Measurements from ENCODE around the gene RAB3A.
"Not testable (repeated sequence)": the region's sequence is repeated elsewhere in the genome, so short reads cannot be mapped to it uniquely, and the experiment has no call there.

The RAB3A gene

GRCh38 chr19:18223860-18224524, 20.1 kb upstream of the RAB3A start:
- no peak for DNase-seq

DNA sequence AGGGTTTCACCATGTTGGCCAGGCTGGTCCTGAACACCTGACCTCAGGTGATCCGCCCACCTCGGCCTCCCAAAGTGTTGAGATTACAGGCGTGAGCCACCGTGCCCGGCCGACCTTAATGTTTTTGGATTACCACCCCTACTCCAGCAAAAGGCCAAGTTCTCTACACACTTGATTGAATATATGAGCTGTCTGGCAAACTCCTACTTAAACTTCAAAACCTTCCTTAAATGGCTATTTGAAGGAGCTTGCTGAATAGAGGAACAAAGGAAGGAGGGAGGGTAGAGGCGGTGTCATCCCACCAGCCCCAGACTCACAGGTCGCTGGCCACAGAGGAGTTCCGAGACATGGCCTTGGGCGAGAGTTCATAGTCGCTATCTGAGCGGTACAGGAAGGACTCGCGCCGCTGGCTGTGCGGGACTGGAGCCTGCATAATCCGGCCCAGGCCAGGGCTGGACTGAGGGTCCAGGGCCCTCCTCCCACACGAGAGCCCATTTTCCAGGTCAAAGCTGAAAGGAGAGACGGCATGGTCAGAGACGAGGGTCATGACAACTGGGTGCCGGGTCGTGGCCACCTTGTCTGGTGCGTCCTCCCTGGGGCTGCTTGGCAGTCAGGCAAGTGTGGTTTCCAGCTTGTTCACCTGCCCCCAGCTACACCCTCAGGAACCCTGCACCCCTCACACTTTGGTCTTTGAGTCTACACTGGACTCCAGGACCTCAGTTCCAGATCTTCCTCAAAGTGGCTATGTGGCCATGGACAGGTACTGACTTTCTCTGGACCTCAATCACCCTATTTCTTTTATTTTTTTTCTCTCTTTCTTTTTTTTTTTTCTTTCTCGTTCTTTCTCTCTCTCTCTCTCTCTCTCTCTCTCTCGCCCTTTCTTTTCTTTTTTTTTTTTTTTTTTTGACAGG, 18.2 kb upstream of the RAB3A start:
- DNase-seq = no peak

DNA sequence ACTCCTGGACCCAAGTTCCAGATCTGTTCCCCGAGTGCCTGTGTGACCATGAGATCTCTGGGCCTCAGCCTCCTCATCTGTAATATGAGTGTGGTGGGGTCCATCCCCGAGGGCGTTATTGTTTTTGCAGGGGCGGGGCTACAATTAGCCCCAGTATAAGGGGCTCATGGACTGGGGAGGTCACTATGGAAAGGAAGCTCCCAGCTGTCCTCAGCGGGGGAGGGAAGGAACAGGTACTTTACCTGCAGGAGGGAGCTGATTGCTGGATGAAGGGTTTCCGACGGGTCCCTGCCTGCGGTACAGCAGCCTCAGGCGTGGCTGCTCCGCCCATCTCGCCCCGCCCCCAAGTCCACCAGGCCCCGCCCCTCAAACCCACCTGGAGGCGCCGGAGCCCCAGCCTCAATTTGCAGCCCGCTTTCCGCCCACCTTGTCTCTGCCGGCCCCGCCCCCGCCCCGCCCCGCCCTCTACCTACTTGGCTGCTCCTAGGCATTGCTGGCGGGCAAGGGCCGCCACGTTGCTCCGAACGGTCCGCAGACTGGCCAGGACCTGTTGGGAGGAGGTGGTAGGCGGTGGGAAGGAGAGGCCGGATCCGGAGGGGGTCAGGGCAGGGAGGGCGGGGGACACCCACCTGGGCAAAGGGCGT, 16.9 kb upstream of the RAB3A start:
- peak; percentile 51 for DNase-seq

- no peak for DNase-seq
Observed at GRCh38 chr19:18219911-18220631, 16.2 kb upstream of the RAB3A start.

DNA sequence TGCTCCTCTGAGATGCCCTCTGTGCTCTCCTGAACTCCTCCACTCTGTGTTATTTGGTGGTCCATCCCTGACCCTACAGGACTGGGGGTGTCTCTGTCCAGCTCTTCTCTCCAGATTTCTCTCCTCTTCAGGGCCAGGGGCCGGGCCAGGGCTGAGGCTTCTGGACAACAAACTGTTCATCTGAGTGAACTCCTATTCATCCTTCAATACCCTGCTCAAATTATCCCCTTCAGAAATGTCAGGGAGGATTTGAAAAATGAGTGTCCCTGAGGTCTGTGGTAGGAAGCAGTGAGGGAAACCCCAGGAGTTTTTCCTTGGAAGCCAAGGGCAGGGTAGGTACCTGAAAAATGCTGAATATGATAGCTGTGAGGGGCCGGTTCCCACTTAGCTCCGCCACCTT, 14.8 kb upstream of the RAB3A start:
- no peak for DNase-seq

DNA sequence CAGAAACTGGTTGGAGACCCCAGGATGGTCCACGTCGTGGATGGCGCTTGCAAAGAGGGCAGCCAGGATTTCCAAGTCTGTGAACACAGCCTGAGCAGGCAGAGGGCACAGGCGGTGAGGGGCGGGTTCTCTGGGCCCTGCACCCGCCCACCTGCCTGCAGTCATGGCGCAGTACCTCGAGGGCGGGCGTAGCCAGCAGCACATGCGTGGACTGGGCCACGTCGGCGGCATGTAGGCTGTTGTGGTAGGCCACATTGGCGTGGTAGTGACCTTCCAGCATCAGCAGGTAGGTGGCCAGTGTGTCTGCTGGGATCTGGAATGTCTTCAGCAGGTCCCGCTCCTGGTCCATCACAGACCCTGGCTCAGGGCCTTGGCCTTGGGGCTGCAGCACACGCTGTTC, 14.3 kb upstream of the RAB3A start:
- no peak for DNase-seq

GRCh38 chr19:18216789-18217188, 12.9 kb upstream of the RAB3A start:
- no peak for DNase-seq

DNA sequence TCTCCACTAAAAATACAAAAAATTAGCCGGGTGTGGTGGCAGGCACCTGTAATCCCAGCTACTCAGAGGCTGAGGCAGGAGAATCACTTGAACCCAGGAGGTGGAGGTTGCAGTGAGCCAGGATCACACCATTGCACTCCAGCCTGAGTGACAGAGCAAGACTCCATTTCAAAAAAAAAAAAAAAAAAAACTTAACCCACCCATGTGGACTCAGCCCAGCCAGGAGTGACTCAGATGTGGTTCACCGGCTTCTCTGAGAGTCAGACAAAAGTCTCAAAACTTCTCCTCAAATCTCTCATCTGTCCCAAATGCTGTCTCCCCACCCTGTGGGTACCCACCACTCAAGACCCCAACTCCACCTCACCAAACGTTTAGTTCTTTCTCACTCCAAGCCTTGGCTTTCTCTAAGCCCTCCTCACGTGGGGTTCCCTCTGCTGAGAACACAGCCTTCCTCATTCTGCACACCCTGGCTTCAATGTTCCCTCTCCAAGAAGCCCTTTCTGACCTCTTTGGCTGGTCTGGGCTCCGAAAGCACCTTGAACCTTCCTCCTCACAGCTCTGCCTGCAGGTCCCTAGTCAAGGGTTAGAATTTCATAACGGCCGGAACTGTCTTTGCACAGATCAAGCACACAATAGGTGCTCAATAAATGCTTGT, 11.1 kb upstream of the RAB3A start:
- DNase-seq = no peak

- DNase-seq = no peak
Observed at GRCh38 chr19:18211683-18212082, 7.8 kb upstream of the RAB3A start.

GRCh38 chr19:18209912-18210311, 6.1 kb upstream of the RAB3A start:
- DNase-seq = not testable (repeated sequence)

DNA sequence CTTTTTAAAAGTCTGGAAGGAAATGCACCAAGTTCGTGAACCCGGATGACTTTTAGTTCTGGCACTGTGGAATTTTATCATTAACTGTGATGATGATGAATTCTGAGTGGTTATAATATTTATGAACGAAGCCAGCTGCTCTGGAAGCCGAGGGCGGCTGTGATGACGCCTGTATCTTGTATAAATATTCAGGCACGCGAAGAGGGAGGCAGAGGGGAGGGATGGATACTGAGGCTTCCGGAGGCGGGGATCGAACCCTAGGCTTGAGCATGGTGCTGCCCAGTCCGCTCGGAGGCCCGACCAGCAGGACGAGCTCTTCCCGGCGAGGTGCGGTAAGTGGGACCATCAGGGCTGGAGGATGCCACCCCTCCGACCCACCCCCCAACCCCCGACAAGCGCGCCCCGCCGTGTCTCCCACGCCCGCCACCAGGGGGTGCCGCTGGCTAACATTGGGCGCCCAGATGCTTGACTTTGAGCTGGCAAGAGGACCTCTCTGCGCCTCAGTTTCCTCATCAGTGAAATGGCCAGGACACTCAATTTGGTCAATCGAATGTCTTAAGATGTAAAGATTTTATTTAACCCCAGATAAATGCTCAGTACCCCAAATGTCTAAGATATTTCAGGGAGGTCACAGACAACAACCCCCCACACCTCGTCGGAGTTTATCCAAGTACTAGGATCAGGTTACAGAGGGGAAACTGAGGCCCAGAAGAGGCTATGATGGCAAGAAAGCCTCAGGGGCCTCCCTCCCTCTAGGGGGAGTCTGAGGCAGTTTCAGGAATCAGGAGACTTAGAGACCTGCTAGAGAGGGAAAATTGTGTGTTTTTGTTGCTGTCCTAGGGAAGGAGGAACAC, 4.5 kb upstream of the RAB3A start:
- no peak for DNase-seq

- DNase-seq = no peak
Observed at GRCh38 chr19:18206018-18206417, 2.2 kb upstream of the RAB3A start.

DNA sequence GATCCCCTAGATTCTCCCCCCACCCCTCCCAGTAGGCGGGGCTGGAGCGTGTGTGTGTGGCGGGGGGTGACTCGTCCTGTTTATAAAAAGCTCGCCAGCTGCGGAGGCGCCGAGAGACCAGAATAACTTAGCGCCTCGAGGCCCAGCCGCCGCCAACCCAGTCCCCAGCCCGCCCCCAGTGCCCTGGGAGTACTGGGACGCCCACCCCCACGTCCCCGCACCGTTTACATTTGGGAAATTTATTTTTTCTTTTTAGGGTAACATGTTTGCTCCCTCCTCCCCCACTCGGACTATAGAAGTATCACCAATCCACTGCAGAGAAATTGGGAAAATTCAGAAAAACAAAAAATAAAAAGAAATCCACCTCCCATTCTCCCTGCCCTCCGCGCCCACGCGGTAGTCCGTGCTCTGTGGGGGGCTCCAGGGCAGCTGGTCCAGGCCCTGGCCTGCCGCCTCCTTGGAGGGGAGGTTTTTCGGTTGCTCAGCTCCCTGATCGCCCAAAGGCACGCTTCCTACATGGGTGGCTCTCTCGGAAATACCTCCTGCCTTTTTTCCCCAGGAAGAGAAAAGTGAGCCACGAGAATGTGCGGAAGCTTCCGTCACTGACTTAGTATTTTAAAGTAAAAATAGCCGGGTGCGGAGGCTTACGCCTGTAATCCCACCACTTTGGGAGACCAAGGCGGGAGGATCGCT, 1.5 kb upstream of the RAB3A start:
- DNase-seq = peak; percentile 65

DNA sequence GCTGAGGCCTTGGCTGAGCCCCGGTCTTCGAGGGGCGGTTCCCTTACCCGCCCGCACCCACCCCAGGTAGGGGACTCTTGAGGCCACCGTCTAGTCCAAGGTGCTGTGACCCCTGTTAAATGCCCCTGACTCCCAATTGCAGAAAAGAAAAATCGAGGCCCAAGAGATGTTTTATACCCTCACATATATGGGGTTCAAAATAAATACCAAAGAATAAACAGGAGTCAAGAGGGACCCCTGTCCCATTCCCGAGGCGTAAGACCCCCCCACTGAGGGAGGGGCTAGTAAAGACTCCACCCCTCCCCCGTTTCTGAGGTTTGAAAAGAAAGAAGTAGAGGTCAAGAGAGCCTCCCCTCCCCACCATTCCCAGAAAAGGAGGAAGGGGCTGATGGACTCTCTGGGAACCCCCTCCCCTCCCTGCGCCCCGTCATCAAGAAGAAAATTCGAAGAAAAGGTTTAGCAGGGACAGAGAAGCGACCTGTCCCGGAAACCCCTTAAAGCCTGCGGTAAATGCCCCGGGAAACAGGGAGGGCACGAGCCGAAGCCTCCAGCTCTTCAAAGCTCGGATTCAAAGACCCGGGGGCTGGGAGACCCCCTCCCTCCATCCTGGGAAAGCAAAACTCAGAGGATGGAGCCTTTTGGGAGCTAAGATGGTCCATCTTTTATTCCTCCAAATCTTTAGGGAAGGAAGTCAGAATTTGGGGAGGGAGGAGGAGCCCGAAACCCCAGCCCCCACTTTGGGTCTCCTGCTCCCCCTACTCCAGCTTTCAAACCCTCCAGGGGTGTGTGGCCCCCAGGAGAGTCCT, 755 bp upstream of the RAB3A start:
- DNase-seq = peak; percentile 87

DNA sequence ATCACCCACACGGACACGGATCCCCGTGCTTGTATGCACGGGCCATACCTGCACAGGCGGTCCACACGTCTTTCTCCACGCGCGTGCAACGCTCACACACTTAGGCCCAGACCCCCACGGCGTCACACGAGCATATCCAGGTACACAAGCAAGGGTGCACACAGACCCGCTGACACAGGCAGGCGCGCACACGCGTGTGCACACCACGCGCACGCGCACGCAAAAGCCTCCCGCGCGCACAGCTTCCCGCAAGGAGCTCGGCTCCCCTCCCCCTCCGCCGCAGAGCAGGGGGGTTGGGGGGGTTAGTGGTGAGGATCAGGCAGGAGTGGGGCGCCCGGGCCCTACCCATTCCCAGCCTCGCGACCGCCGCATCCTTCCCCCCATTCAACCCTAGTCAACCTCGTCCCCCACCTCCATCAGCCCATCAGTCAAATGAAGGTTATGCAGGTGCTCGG, 407 bp downstream of the RAB3A start:
- DNase-seq = no peak

DNA sequence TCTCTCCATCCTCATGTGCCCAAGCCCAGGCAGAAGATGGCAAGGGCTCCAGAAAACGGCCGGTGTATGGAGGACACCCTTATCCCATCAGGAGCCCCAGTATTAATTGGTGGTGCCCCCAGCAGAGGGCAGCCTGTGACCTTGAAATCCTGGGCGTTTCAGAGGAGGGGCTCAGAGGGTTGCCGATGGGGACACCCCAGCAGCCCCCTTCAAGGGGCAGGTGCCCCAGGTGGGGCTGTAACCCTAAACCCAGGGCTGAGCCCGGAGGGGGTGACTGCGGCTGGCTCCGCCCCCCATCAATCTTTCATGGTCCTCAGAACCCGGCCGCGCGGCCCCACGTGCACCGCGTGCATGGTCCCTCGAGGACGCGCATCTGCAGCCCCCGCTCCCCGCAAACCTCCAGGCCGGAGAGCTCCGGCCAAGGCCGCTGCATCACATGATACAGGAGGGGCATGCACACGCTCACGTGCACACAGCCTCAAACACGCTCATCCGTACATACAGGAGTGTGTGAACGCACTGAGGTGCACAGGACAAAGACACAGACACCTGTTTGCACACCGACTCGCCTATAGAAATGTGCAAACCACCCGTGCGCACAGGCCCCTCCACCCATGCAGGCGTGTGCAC, 949 bp downstream of the RAB3A start:
- DNase-seq = no peak

DNA sequence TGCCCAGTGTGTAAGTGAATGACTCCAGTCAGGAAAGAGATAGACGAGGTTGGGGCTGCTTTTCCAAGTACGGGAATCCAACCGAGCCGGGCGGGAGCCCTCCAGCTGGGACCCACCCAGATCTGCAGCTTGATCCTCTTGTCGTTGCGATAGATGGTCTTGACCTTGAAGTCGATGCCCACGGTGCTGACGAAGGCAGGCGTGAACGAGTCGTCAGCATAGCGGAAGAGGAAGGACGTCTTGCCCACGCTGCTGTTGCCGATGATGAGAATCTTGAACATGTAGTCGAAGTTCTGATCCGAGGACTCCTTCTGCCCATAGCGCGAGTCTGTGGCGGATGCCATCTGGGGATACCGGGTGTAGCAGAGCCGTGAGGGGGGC, 1.5 kb downstream of the RAB3A start:
- no peak for DNase-seq

GRCh38 chr19:18198374-18198773, 5.5 kb downstream of the RAB3A start:
- no peak for DNase-seq

GRCh38 chr19:18197941-18198340, 5.9 kb downstream of the RAB3A start:
- DNase-seq = no peak

DNA sequence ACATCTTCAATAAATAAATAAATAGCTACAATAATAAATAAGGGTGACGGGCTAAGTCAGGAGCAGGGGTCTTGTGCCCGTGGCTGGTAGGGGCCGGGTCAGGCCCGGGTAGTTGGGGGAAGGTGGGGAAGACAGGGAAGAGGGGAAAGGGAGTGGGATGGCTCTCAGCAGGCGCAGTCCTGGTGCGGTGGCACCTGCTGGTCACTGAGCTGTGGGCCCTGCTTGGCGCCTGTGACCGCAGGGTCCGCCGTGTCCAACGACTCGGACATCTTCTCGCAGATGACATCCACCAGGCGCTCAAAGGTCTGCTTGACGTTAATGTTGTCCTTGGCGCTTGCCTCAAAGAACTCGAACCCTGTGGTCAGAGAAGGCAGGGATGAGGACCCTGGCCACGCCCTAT, 6.5 kb downstream of the RAB3A start:
- no peak for DNase-seq
